HG02884 (cell line): ENCODE measurements around the gene GPBAR1.

Source experiments
- ATAC-seq: cut with Tn5 transposase; IDR thresholded peaks from one replicate; pipeline ENCODE4 v1.9.1; 2021; ENCODE audit warnings: mild to moderate bottlenecking, moderate library complexity; ENCODE audit not compliant: unreplicated experiment

The GPBAR1 gene

GRCh38 chr2:218244204-218244603, 16.6 kb upstream of the GPBAR1 start:
- ATAC-seq: no peak

GRCh38 chr2:218244665-218245064, 16.1 kb upstream of the GPBAR1 start:
- ATAC-seq: no peak

DNA sequence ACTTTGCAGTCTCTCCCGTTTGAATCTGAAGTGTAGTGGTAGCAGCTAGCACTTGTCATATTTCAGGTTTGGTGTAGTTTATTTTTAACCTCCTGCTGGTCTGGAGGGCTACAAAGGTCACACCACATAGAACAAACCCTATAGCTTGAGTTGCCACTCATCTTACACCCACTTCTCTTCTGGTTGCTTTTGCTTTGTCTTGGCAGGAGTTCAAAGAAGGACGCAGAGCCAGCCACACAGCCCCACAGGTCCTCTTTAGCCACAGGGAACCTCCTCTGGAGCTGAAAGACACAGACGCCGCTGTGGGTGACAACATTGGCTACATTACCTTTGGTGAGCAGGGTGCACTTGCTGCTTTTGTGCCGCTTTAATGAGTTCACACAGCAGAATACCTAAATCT, 15.6 kb upstream of the GPBAR1 start:
- ATAC-seq: no peak

- no peak for ATAC-seq
Measured at GRCh38 chr2:218249691-218250090, 11.1 kb upstream of the GPBAR1 start.

DNA sequence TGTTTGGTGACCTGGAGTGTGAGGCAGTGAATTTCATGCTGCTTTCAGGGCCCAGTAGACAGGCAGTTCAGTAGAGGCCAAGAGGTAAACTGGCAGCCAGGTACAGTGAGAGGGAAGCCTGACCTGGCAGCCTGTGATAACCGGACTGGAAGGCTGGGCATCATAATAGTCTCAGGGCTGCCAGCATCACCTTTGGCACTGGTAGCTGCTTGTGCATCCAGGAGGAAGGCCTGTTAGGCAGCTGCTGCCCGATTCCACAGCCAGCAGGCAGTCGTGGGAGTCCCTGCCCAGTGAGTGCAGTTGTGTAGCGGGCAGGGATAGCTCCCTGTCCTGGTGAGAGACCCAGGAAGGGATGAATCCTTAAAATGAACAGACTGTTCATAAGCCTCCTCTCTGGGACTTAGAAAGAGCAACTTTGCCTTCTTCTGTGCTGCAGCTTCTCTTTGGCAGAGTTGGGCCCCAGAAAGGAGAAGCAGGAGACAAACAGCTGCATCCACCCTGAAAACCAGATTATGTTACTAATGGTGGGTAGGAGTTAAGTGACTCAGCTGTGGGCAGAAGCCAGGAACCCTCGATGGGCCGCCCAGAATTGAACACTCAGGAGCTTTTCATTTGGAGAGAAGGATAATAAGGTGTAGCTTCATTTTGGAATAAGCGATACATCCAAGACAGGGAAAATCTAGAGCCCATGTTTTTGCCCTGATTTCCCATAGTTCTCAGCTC, 8.1 kb upstream of the GPBAR1 start:
- no peak for ATAC-seq

DNA sequence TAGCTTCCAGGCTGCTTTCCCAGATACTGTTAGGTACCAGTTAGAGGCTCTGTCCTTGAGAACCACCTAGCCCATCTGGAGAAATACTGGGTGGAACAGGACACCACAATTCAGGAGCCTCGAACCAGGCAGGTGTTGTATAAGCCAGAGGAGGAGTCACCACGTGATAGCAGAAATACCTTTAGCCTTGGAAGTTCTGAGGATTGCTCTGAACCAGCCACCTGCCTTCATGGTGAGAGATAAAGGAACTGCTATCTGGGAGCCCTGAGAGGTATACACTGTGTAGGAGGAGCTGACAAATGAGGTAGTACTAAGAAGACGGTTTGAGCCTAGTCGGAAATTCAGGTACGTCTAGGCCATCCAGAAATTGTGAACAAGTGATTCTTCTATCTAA, 7.6 kb upstream of the GPBAR1 start:
- ATAC-seq: no peak

DNA sequence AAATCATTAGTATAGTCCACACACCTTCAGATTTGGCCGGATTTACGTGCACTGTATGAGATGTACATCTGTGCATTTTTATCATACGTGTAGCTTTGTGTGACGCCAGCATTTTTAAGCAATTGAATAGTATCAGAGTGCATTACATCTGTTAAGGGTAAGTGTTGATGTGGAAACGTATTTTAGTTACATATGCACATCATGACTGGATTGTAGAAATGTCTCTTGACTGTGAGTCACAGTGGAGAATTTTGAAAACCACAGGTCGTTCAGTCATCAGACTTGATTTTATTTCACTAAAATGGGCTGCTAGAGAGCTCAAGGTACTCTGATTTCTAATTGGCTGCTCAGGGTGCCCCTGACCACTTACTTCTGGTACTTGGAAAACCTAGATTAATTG, 5.4 kb upstream of the GPBAR1 start:
- ATAC-seq: no peak

DNA sequence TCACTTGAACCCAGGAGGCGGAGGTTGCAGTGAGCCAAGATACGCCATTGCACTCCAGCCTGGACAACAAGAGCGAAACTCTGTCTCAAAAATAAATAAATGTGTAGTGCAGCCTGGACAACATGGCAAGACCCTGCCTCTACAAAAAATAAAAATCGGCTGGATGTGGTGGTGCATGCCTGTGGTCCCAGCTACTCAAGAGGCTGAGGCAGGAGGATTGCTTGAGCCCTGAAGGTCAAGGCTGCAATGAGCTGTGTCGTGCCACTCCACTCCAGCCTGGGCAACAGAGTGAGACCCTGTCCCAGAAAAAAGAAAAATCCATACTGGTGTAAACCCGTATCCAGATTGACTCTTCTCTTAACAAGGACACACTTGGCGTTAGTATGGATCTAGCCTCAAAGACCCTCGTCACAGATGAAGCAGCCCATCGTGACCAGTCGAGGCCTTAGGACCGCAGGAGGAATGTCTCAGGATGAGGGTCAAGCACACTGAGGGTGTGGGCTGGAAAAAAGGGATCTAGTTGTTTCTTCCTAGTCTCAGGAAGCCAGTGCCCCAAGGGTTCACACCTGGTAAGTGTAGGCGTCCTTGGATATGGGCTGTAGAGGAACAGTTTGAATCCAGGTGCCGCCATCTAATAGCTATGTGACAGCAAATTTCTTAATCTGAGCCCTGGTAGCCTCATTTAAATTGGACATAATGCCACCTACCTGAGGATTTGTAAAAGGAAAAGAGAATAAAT, 4.0 kb upstream of the GPBAR1 start:
- no peak for ATAC-seq

- peak; percentile 68 for ATAC-seq
Measured at GRCh38 chr2:218257390-218257981, 3.3 kb upstream of the GPBAR1 start.

DNA sequence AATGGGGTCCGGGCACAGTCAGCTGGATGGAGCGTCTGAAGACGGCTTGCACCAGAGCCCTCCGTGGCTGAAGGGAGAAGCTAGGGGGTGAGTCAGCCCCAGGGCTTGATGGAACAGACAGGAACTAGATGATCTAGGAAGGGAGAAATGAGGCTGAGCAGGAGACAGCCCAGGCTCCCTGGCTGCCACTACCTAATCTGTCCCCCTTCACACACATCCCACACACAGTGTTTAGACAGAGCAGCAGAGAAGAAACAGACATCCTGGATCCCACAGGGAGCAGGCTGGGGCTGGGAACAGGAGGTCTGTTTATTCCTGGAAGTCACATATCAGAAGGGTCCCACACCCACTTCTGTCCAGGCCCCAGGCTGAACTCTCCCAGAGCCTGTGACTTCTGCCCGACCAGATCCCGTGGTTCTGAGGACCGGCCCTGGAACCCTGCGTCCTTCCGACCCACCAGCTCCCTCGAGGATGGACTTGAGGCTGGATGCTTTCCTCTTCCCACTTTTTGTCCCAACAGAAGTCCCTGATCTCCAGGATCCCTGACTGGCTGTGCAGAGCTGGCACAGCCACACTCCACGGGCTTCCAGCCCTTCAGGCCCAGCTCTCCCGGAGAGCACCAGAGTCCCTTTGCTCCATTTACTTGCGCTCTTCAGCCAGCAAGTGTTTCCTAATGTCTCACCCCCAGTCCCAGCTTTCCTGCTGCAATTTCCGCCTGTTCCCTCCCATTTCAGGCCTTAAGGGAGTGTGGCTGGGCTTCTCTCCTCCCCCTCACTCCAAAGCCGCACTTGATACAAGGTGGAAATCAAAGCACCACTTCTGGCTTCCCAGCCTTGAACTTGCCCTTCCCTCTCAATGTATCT, 1.5 kb upstream of the GPBAR1 start:
- ATAC-seq: no peak

DNA sequence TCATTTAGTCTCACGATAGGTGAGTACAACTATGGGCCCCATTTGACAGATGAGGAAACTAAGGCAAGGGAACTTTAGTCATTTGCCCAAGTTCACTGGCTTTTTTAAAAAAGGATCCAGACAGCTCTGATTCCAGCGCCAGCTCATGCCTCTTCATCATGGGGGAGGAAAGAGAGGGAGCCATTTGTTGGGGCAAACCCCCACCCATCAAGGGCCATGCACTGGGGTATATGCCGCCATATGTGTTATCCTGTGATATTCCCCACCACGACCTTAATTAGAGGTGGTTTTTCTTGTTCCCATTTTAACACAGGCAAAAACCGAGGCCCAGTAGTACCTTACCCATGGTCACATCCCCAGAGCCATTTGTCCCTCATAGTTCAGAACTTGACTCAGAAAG, 649 bp upstream of the GPBAR1 start:
- no peak for ATAC-seq

DNA sequence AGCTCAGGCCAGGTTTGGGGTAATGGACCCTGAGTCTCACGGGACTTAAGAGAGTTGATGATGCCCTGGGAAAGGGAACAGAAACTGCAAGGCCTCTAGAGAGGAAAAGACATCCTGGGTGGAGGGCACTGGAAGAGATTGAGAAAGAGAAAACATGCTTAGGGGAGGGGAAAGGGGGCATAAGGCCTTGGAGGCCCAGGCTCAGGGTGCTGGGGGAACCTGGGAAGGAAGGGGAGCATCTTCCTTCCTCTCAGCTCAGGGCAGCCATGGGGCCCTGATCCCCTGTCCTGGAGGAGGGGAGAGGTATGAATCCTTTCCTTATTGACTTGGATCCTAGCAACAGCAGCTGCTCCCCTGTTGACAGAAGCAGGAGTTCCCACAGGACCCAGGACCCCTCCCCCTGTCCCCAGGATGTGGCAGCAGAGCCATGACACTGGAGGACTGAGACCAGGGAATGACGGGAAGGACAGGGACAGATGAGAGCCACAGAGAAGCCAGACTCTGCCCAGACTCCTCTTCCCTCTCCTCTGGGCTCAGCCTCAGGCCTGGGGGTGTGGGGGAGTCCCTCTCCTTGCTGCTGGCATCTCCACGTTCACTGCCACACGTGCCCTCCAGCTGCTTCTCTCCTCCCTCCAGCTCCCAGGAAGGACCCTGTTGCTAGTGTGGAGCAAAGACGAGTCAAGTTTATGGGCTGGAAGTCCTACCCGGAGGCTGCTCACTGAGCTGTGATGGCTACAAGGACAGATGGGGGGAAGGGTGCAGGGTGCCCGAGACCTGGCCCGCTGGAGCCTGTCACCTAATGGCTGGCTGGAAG, 815 bp downstream of the GPBAR1 start:
- ATAC-seq: no peak

DNA sequence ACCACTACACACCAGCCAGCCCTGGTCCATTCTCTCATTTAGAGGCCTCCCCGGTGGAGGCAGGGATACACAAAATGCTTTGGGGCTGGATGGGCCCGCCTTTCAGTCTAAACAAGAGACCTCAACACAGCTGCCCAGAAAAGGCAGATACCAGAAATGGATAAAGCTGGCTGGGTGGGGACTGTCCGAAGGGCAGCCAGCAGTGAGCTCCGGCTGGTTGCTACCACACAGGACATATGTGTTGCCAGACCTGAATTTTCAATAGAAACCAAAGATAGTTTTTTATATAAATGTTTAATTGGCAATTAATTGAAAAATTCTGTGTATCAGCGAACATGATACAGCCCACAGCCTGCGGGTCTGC, 1.4 kb downstream of the GPBAR1 start:
- ATAC-seq: no peak

- no peak for ATAC-seq
Measured at GRCh38 chr2:218262631-218263586, 2.1 kb downstream of the GPBAR1 start.

DNA sequence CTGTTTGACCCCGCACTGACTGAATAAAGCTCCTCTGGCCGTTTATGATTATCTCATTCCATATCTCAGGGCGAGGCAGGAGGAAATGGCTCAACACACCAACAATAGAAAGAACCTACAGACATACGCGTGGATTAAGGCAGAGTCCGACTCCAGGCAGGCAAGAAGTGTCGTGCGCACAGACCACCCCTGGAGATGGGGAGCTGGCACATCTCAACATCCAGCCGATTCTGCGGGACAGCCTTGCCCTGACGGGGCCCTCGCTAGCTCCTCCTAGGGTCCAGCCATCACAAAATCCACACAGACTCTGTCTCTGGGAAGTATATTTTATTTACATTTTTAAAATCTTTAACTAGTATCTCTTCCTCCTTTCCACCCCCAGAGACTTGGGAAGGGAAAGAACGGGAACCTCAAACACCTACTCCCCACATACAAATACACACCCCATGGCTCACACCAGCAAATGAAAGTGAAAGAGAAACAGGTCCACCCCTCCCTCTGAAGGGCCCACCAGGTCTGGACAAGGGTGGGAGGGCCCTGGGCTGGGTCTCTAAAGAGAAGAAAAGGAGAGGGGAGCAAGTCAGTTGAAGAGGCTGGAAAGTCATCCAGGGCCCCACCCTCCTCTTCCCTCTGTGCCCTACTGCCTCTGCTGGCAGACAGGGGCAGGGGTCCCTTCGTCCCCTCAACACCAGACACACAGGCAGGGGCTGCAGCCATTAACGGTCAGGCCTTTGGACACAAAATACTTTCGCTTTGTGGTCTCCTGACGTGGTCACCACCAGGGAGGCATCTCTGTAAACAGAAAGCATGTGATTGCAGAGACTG, 3.2 kb downstream of the GPBAR1 start:
- ATAC-seq: no peak

- ATAC-seq: no peak
Measured at GRCh38 chr2:218264773-218265561, 4.2 kb downstream of the GPBAR1 start.

DNA sequence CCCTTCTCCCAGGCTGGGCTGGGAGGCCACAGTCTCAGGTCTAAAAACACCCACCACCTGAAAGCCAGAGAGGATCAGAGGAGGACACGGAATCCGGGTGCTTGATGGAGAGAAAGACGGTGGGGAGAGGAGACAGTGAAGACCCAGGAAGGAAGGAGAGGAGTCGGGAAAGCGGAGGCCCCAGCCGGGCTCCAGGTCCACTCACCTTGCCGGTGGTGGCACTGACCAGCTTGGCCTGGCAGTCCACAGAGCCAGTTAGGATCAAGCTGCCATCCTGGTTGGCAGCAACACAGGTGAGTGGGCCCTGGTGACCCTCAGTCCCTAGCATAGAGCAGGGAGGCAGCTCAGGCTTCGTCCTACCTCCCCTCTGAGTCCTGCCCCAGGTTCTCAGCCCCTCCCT, 4.8 kb downstream of the GPBAR1 start:
- ATAC-seq: no peak
